Measurements from ENCODE around the gene DVL2. TPM values are rescaled to one million over a fixed set of nuclear protein-coding genes. Genes with fewer than 3 reads are reported as not detected.

Gene DVL2
- total RNA-seq, 1 donor from 2014 or later: 34.4 TPM

- H3K79me2 ChIP-seq (ENCODE audit: insufficient read depth, low read length): peaks cover 70% of the 10 kb centered on the region
- peak overlapping the region; percentile 98 for H3K4me3 Mint-ChIP-seq (ENCODE audit: unreplicated experiment)
- DNase-seq (ENCODE audit: low read depth) (no peak), FAIRE-seq (no peak)
- H3K4me1 Mint-ChIP-seq (ENCODE audit: low read depth, unreplicated experiment): peaks cover 25% of the 10 kb centered on the region
- peak overlapping the region; percentile 84 for H3K4me3 ChIP-seq (ENCODE audit: insufficient read depth, low read depth, low read length)
- H3K27me3 ChIP-seq (ENCODE audit: insufficient read depth, low read length): no peaks in the 10 kb centered on the region
- H3K9me3 Mint-ChIP-seq (ENCODE audit: unreplicated experiment): no peaks in the 10 kb centered on the region
- TF ChIP-seq CTCF (IDR thresholded peaks at IDR 0.05; ENCODE audit: insufficient read depth, low read depth, low read length) (no peak), EZH2 (IDR thresholded peaks at IDR 0.05; ENCODE audit: insufficient read depth, low read length) (no peak)
- peak overlapping the region; percentile 65 for H2AFZ ChIP-seq (ENCODE audit: low read depth, low read length)
- peaks cover 15% of the 10 kb centered on the region for H3K4me1 ChIP-seq (ENCODE audit: insufficient read depth, low read length)
- H3K9ac ChIP-seq (ENCODE audit: low read length): peak overlapping the region; percentile 97
- H3K27me3 Mint-ChIP-seq (ENCODE audit: low read depth, unreplicated experiment): no peaks in the 10 kb centered on the region
- H3K36me3 ChIP-seq (ENCODE audit: insufficient read depth, low read length): peaks cover 15% of the 10 kb centered on the region
- H3K36me3 Mint-ChIP-seq (ENCODE audit: low read depth, unreplicated experiment): peaks cover 7% of the 10 kb centered on the region
- H3K27ac Mint-ChIP-seq (ENCODE audit: unreplicated experiment): peak overlapping the region; percentile 99
- H3K27ac ChIP-seq (ENCODE audit: low read depth, low read length): peak overlapping the region; percentile 99
- peaks cover 32% of the 10 kb centered on the region for H4K20me1 ChIP-seq (ENCODE audit: insufficient read depth, low read length)
- peak overlapping the region; percentile 95 for H3K4me2 ChIP-seq (ENCODE audit: low read length)
- no peaks in the 10 kb centered on the region for H3K9me3 ChIP-seq (ENCODE audit: insufficient read depth, low read depth, low read length)
Measured at GRCh38 chr17:7250695-7251627, 16.6 kb upstream of the DVL2 start.

- TF ChIP-seq EZH2 (IDR thresholded peaks at IDR 0.05; ENCODE audit: insufficient read depth, low read length) (no peak), CTCF (IDR thresholded peaks at IDR 0.05; ENCODE audit: insufficient read depth, low read depth, low read length) (no peak)
- Histone ChIP-seq H3K36me3 (ENCODE audit: insufficient read depth, low read length) (peaks cover 17% of the 10 kb centered on the region), H3K4me3 (ENCODE audit: insufficient read depth, low read depth, low read length) (peak overlapping the region; percentile 84), H3K4me2 (ENCODE audit: low read length) (peak overlapping the region; percentile 95), H3K9me3 (ENCODE audit: insufficient read depth, low read depth, low read length) (no peaks in the 10 kb centered on the region), H3K9ac (ENCODE audit: low read length) (peak overlapping the region; percentile 97), H3K4me1 (ENCODE audit: insufficient read depth, low read length) (peaks cover 15% of the 10 kb centered on the region), H4K20me1 (ENCODE audit: insufficient read depth, low read length) (peaks cover 32% of the 10 kb centered on the region), H3K27ac (ENCODE audit: low read depth, low read length) (no peak overlapping the region), H2AFZ (ENCODE audit: low read depth, low read length) (no peak overlapping the region), H3K27me3 (ENCODE audit: insufficient read depth, low read length) (no peaks in the 10 kb centered on the region), H3K79me2 (ENCODE audit: insufficient read depth, low read length) (peaks cover 74% of the 10 kb centered on the region)
- peaks cover 7% of the 10 kb centered on the region for H3K36me3 Mint-ChIP-seq (ENCODE audit: low read depth, unreplicated experiment)
- H3K27ac Mint-ChIP-seq (ENCODE audit: unreplicated experiment): no peak overlapping the region
- DNase-seq (ENCODE audit: low read depth): no peak
- no peak for FAIRE-seq
- H3K4me3 Mint-ChIP-seq (ENCODE audit: unreplicated experiment): peak overlapping the region; percentile 98
- no peaks in the 10 kb centered on the region for H3K9me3 Mint-ChIP-seq (ENCODE audit: unreplicated experiment)
- H3K27me3 Mint-ChIP-seq (ENCODE audit: low read depth, unreplicated experiment): no peaks in the 10 kb centered on the region
- peaks cover 25% of the 10 kb centered on the region for H3K4me1 Mint-ChIP-seq (ENCODE audit: low read depth, unreplicated experiment)
Measured at GRCh38 chr17:7249830-7250229, 15.5 kb upstream of the DVL2 start.

- TF ChIP-seq CTCF (IDR thresholded peaks at IDR 0.05; ENCODE audit: insufficient read depth, low read depth, low read length) (no peak), EZH2 (IDR thresholded peaks at IDR 0.05; ENCODE audit: insufficient read depth, low read length) (no peak)
- Histone ChIP-seq H3K9ac (ENCODE audit: low read length) (no peak overlapping the region), H3K4me2 (ENCODE audit: low read length) (peak overlapping the region; percentile 95), H3K27ac (ENCODE audit: low read depth, low read length) (no peak overlapping the region), H3K27me3 (ENCODE audit: insufficient read depth, low read length) (no peaks in the 10 kb centered on the region), H3K36me3 (ENCODE audit: insufficient read depth, low read length) (peaks cover 17% of the 10 kb centered on the region), H2AFZ (ENCODE audit: low read depth, low read length) (no peak overlapping the region), H3K9me3 (ENCODE audit: insufficient read depth, low read depth, low read length) (no peaks in the 10 kb centered on the region), H3K4me1 (ENCODE audit: insufficient read depth, low read length) (peaks cover 15% of the 10 kb centered on the region), H4K20me1 (ENCODE audit: insufficient read depth, low read length) (peaks cover 32% of the 10 kb centered on the region), H3K4me3 (ENCODE audit: insufficient read depth, low read depth, low read length) (no peak overlapping the region), H3K79me2 (ENCODE audit: insufficient read depth, low read length) (peaks cover 74% of the 10 kb centered on the region)
- Mint-ChIP-seq H3K36me3 (ENCODE audit: low read depth, unreplicated experiment) (peaks cover 7% of the 10 kb centered on the region), H3K9me3 (ENCODE audit: unreplicated experiment) (no peaks in the 10 kb centered on the region), H3K4me1 (ENCODE audit: low read depth, unreplicated experiment) (peaks cover 25% of the 10 kb centered on the region), H3K27me3 (ENCODE audit: low read depth, unreplicated experiment) (no peaks in the 10 kb centered on the region), H3K4me3 (ENCODE audit: unreplicated experiment) (peak overlapping the region; percentile 98), H3K27ac (ENCODE audit: unreplicated experiment) (no peak overlapping the region)
- no peak for DNase-seq (ENCODE audit: low read depth)
- FAIRE-seq: no peak
Measured at GRCh38 chr17:7249214-7249613, 14.9 kb upstream of the DVL2 start.

Measured in astrocyte (in vitro differentiated cells and primary cell).